GM18519 (cell line): ENCODE data around the gene EOLA1.
"Not testable (repeated sequence)": the region's sequence is repeated elsewhere in the genome, so short reads cannot be mapped to it uniquely, and the experiment has no call there.

Experiments
- ATAC-seq: cut with Tn5 transposase; IDR thresholded peaks from one replicate; pipeline ENCODE4 v1.9.1; 2021; ENCODE audit warnings: mild to moderate bottlenecking, moderate library complexity; ENCODE audit not compliant: unreplicated experiment, low FRiP score

Gene EOLA1

DNA sequence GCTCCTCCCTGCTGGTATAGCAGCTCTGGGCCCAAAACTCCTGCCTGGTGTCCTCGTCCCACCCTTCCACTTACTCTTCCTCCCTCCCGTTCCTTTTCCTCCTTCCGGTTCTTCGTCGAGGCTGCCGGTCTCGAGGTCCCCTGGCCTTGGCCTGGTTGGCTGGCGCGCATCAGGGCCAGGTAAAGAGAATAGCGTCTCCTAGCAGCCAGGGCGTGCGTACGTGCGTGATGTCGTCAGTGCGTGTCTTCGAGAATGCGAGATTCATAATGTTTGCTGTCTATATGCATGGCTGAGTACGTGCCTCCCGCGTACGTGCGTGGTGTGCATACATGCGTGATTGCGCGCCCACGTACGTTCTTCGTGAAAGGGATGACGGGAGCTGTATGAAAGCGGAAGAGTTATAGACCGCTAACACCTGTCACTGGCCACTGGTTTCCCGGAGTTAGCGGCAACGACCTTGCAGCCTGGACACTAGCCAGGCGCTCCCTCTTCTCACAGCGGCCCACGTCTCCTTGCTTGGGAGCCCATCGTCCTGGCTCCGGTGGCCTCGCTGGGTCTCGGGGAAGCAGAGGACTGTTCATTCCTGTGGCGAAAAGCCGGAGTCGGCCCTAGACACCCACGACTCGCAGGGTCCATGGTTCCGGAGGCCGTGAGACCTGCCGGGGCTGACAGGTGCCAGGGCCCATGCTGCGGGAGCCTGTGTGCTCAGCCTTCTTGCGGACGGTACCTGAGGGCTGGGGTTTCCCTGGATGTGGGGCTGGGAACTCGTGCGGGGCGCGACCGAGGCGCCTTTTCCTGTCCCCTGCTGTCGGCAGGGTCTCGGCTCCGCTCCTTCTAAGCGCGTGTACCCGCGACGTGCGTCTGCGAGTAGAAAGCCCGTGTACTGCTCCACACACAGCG lies at the start of gene EOLA1:
Gene EOLA1 (plus strand): TSS at position 392 of the 900 bp plus-strand sequence. CDS start 4,619 bp downstream, outside the sequence.
- ATAC-seq, result peak; percentile 76

- ATAC-seq, result no peak
Observed at GRCh38 chrX:149491812-149492211, 49.0 kb upstream of the EOLA1 start.

DNA sequence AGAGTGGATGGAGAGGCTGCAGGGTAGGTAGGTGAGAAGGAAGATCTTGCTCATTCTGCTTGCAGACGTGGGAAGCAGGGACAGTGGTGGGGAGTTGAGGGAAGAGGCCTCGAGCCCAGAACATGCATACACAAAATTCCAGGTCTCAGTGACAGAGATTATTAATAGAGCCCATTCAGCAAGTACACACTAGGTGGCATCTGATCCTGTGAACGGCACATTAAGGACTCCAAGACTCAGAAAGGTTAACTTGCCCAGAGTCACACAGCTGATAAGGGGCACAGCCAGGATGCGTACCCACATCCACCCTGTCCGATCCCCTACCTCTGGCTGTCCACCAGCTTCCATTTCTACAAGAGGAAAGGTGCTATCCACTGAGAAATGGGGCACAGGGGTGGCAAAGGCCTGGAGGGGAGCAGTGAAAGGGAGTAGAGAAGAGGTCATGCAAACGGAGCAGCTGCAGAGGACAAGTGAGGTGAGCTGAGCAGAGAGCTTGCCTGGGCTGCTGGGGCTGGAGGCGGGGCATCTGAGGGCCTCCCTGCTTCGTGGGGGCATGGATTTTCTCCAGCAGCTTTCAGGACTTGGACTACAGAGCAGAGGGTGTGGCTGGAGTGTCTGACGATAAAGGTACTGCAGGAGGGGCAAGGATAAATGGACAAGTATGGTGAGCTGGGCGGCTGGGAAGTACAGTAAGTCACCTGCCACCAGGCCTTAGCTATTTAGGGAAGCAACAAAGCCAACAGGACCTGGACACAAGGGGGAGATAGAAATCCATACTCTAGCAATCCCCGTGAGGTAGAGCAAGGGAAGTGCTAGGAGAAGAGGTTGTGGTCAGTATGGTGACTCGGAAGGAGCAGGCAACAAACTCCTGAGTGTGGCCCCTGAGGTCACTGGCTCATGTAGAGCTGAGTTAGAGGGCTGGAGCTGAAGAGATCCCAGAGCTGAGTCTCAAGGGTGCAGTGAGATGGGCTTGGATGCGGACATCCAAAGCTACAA lies 46.9 kb upstream of the EOLA1 start:
- no peak for ATAC-seq

GRCh38 chrX:149494844-149495565 lies 45.8 kb upstream of the EOLA1 start:
- no peak for ATAC-seq

GRCh38 chrX:149495573-149496071 lies 45.2 kb upstream of the EOLA1 start:
- ATAC-seq, result no peak

DNA sequence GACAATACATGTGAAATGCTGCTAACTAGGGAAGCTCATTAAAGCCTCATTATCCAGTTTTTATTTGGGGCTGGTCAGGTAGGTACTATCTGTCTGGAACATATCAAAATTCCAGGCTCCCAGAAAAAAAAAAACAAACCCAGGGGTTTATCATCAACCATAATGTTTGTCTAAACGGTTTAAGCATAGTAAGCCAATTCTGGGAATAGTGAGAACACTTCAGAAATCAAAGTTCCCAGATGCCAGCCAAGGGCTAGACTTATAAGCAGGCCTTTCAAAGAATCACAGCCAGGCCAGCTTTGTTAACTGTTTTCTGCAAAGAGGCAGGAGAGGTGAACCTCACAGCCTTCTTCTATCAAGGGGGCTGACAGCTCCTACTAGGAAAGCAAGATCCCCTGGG lies 43.8 kb upstream of the EOLA1 start:
- ATAC-seq, result no peak

GRCh38 chrX:149497626-149498025 lies 43.2 kb upstream of the EOLA1 start:
- no peak for ATAC-seq

DNA sequence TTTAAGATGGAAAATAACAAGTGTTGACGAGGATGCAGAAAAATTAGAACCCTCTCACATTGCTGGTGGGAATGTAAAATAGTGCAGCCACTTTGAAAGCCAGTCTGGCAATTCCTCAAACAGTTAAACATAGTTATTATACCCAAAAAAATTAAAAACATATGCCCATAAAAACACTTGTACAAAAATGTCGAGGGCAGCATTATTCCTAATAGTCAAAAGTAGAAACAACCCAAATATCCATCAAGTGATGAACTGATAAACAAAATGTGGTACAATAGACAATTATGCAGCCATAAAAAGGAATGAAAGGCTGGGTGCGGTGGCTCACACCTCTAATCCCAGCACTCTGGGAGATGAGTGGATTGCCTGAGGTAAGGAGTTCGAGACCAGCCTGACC lies 42.0 kb upstream of the EOLA1 start:
- ATAC-seq, result no peak

DNA sequence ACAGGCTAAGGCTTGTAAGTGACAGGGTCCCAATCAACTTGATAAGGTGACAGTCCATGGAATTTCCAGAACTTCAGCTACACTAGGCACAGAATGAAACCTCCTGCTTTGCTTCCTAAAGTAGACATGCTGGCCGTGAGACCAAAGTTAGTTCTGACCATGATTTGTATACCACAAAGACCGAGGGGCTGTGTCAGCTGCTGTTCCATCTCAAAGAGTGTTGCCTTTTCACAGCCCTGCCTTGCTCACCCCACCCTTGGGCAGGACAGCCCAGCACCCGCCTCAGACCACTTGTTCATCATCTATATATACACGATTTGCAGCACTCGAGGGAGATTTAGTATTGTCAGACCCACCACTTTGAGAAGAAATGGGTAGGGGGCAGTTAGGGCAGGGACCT lies 41.0 kb upstream of the EOLA1 start:
- no peak for ATAC-seq

DNA sequence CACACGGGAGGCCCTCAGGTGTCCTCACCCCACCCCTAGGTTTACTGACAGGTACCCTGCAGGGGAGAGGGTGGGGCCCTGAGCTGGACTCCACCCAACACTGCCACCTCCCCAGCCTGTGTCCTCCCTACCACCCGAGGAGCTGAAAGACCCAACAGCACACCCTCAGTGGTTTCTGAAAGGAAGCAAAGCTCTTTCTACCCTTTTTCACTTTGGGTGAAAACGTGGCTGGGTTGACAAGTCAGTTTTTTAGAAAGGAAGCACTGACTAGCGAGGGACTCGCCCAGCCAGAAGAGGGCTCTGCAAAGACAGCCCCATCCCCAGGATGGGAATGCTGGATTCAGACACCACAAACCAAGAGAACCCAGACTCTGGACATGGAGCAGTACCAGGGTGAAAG lies 37.9 kb upstream of the EOLA1 start:
- ATAC-seq, result not testable (repeated sequence)

- peak; percentile 77 for ATAC-seq
Observed at GRCh38 chrX:149503446-149503845, 37.4 kb upstream of the EOLA1 start.

DNA sequence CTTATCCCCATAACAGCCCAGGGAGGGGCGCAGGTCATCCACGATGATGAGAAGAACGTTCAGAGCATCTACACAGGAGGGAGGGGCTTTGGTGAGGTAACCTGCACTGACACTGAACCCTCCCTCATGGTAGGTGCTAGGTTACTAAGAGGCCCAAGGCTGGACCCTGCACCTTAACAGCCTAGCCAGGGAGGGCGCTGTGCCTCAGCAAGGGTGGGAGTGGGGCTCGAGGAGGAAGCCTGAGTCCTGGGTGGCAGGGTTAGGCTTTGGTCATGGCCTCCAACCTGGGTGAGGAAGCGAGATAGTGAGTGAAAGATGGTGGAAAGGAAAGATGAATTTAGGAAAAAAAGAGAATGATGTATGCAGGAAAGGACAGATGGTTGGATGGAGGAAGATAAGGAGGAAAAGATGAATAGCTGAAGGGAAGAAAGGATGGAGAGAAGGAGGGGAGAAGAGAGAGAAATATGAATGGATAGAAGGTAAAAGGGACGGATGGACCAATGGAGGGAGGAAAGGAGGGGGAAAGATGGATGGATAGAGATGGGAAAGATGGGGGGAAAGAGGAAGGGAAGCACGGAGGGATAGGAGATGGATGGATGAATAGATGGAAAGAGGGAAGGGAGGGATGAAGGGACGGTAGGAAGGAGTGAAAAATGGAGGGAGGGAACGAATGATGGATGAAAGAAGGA lies 36.4 kb upstream of the EOLA1 start:
- peak; percentile 34 for ATAC-seq

- ATAC-seq, result peak; percentile 72
Observed at GRCh38 chrX:149504915-149505651, 35.7 kb upstream of the EOLA1 start, which contains the start of gene IDS. TSS of gene IDS (minus strand) at chrX:149505306. CDS start at chrX:149505137, 169 bp downstream.

GRCh38 chrX:149505671-149506070 lies 35.1 kb upstream of the EOLA1 start:
- ATAC-seq, result no peak

- no peak for ATAC-seq
Observed at GRCh38 chrX:149506349-149506748, 34.5 kb upstream of the EOLA1 start.

GRCh38 chrX:149508467-149508866 lies 32.3 kb upstream of the EOLA1 start:
- ATAC-seq, result no peak

GRCh38 chrX:149510386-149510785 lies 30.4 kb upstream of the EOLA1 start:
- ATAC-seq, result no peak

- no peak for ATAC-seq
Observed at GRCh38 chrX:149511081-149511480, 29.7 kb upstream of the EOLA1 start.
